Panc1 (cell line): ENCODE data around the gene TNFAIP6. TPM values are rescaled to one million over a fixed set of nuclear protein-coding genes. Genes with fewer than 3 reads are reported as not detected.

Source experiments
- ATAC-seq: fragments of 200-7000 bp; cut with Tn5 transposase; 2 replicates; pipeline ENCODE4 v1.9.1; 2020; ENCODE audit warnings: mild to moderate bottlenecking, moderate library complexity
- BruUV-seq: library from RNA; stranded (reverse); fragments of 400-500 nt; replicated peaks from 2 replicates; lab custom pipeline; 2021; lab: Mats Ljungman, UMichigan
- CTCF ChIA-PET: fragments of 300-600 bp; sonication (Branson Sonifier 250); formaldehyde crosslinking; loops from one replicate; lab custom pipeline; 2022; ENCODE audit warnings: antibody characterized with exemption; lab: Charles Lee
- POLR2A ChIA-PET: fragments of 300-600 bp; sonication (Branson Sonifier 250); formaldehyde crosslinking; loops from one replicate; lab custom pipeline; 2022; ENCODE audit warnings: antibody characterized with exemption; lab: Charles Lee
- DNase-seq: peaks from one replicate; pipeline ENCODE4 v3.0.0-alpha.2; 2010; ENCODE audit warnings: low read depth, low spot score
- H3K27ac ChIP-seq: 2 replicates; pipeline ENCODE4 v1.5.1; 2011; ENCODE audit warnings: mild to moderate bottlenecking, low read length, inconsistent platforms
- H3K27me3 ChIP-seq: fragments of 200-500 bp; sonication (Bioruptor generic); 2 replicates; pipeline ENCODE4 v1.6.0; 2014; ENCODE audit warnings: low read length, inconsistent platforms; ENCODE audit not compliant: control insufficient read depth, insufficient read depth
- H3K36me3 ChIP-seq: fragments of 200-500 bp; sonication (Bioruptor generic); 2 replicates; pipeline ENCODE4 v1.5.1; 2014; ENCODE audit warnings: inconsistent platforms, mild to moderate bottlenecking, low read length, moderate library complexity; ENCODE audit not compliant: control insufficient read depth, insufficient read depth
- H3K4me1 ChIP-seq: 2 replicates; pipeline ENCODE4 v1.5.1; 2011; ENCODE audit warnings: inconsistent platforms, mild to moderate bottlenecking, low read length, moderate library complexity; ENCODE audit not compliant: control insufficient read depth, insufficient read depth
- H3K4me3 ChIP-seq, 2 experiments: 2 replicates each; pipeline ENCODE4 v1.5.1; 2011 to 2012; ENCODE audit warnings: low read depth in 2 of 2, low read length in 2 of 2, mild to moderate bottlenecking in 2 of 2, inconsistent platforms in 1 of 2, moderate library complexity in 1 of 2
- H3K9me3 ChIP-seq: fragments of 200-500 bp; sonication (Bioruptor generic); 2 replicates; pipeline ENCODE4 v1.5.1; 2014; ENCODE audit warnings: low read depth, mild to moderate bottlenecking, inconsistent platforms, low read length, moderate library complexity; ENCODE audit not compliant: control insufficient read depth, insufficient read depth
- CTCF ChIP-seq: fragments of 450-650 bp; IDR thresholded peaks from 2 replicates; pipeline ENCODE4 v1.5.1; 2017; ENCODE audit warnings: mild to moderate bottlenecking
- POLR2AphosphoS5 ChIP-seq: IDR thresholded peaks from 2 replicates; pipeline ENCODE4 v1.6.1; 2012; ENCODE audit warnings: mild to moderate bottlenecking, low read depth, low read length, moderate library complexity
- SIN3A ChIP-seq: IDR thresholded peaks from 2 replicates; pipeline ENCODE4 v1.6.1; 2012; ENCODE audit warnings: low read depth, mild to moderate bottlenecking, low read length, moderate library complexity, borderline replicate concordance; ENCODE audit not compliant: insufficient read depth
- TCF7L2 ChIP-seq: IDR thresholded peaks from 2 replicates; pipeline ENCODE4 v1.6.1; 2011; ENCODE audit warnings: mild to moderate bottlenecking, low read depth, low read length, inconsistent platforms
- in situ Hi-C: cut with HindIII; loops from 2 replicates; pipeline ENCODE4 v1.10.0; 2016; ENCODE audit warnings: low sequenced_read_pairs, low pct_unique_long_range_greater_than_20kb
- intact Hi-C: fragments of 100-400 bp; cut with micrococcal nuclease; formaldehyde crosslinking; loops from one replicate; pipeline ENCODE4 v1.10.0; 2022; ENCODE audit not compliant: unreplicated experiment
- total RNA-seq: library from RNA; stranded (reverse); gene quantifications from one replicate; pipeline ENCODE4 v1.2.1, GENCODE V29; 2021; ENCODE audit not compliant: unreplicated experiment
- TF ChIP-seq, protein P1 (sequence below), 2 experiments: IDR thresholded peaks; 2 replicates each; pipeline ENCODE4 v1.6.1; 2011 to 2012; ENCODE audit warnings: low read depth in 2 of 2, control low read depth in 1 of 2, low read length in 1 of 2, mild to moderate bottlenecking in 1 of 2, moderate library complexity in 1 of 2; ENCODE audit not compliant: insufficient read depth in 1 of 2

Gene TNFAIP6
- total RNA-seq, 1 experiment from 2014 or later = not detected

DNA sequence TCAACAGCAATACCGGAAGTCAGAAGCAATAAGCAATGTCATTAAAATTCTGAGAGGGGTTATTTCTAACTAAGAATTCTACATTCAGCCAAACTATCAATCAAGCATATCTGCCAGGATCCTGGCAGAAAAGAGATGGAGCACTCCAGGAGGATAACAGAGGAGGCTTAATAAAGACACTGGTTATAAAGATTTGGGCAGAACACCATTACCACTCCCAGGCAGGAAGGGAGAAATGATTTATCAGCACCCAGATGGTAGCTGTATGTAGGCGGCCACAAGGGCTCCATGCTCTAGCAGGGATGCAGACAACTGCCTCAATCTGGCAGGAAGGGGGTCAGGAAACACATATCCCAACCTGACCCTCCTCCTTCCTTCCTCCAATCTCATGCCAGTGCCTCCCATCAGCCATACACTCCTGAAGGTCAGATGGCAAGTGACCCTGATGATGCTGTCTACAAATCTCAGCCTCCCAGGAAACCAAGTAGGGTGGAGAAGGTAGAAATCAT, 20.5 kb upstream of the TNFAIP6 start:
- Histone ChIP-seq H3K4me1 (no peaks in the 10 kb centered on the region), H3K9me3 (no peaks in the 10 kb centered on the region), H3K27me3 (no peaks in the 10 kb centered on the region), H3K4me3 (no peak overlapping the region), H3K36me3 (no peaks in the 10 kb centered on the region), H3K27ac (no peak overlapping the region)
- DNase-seq (no peak), ATAC-seq (no peak)
- TF ChIP-seq CTCF = no peak
- TF ChIP-seq, protein P1, sequence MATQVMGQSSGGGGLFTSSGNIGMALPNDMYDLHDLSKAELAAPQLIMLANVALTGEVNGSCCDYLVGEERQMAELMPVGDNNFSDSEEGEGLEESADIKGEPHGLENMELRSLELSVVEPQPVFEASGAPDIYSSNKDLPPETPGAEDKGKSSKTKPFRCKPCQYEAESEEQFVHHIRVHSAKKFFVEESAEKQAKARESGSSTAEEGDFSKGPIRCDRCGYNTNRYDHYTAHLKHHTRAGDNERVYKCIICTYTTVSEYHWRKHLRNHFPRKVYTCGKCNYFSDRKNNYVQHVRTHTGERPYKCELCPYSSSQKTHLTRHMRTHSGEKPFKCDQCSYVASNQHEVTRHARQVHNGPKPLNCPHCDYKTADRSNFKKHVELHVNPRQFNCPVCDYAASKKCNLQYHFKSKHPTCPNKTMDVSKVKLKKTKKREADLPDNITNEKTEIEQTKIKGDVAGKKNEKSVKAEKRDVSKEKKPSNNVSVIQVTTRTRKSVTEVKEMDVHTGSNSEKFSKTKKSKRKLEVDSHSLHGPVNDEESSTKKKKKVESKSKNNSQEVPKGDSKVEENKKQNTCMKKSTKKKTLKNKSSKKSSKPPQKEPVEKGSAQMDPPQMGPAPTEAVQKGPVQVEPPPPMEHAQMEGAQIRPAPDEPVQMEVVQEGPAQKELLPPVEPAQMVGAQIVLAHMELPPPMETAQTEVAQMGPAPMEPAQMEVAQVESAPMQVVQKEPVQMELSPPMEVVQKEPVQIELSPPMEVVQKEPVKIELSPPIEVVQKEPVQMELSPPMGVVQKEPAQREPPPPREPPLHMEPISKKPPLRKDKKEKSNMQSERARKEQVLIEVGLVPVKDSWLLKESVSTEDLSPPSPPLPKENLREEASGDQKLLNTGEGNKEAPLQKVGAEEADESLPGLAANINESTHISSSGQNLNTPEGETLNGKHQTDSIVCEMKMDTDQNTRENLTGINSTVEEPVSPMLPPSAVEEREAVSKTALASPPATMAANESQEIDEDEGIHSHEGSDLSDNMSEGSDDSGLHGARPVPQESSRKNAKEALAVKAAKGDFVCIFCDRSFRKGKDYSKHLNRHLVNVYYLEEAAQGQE (IDR thresholded peaks at IDR 0.05; ENCODE audit: insufficient read depth in 1 of 2, low read depth in 2 of 2, low read length in 1 of 2) = no peak
- no peak for TF ChIP-seq TCF7L2
- TF ChIP-seq SIN3A = no peak
- TF ChIP-seq POLR2AphosphoS5 = no peak
- no TSS peak for BruUV-seq
- in situ Hi-C loops = no loop called here
- POLR2A ChIA-PET = no interaction called here
- intact Hi-C loops = no loop called here
- CTCF ChIA-PET = no interaction called here

DNA sequence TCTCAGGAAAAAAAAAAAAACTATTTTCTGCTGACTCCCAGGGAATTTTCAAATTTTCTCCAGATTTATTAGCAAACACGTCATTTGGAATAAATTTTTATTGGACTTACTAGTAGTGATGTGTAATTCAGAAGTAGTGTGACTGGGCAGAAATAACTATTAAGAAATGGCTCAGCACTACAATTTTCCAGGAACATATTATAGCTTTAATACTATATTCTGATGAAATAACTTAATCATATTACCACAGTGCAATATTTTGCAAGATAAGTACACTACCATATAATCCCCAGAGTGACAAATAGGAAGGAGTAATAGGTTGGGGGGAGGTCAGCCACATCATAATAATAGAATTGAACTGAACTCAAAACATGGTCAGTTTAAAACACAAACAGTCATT, 19.7 kb upstream of the TNFAIP6 start:
- ChIA-PET POLR2A (no interaction called here), CTCF (no interaction called here)
- H3K4me1 ChIP-seq = no peaks in the 10 kb centered on the region
- H3K4me3 ChIP-seq = no peak overlapping the region
- TF ChIP-seq TCF7L2 = no peak
- no peak for TF ChIP-seq SIN3A
- TF ChIP-seq CTCF = no peak
- TF ChIP-seq, protein P1 (IDR thresholded peaks at IDR 0.05; ENCODE audit: insufficient read depth in 1 of 2, low read depth in 2 of 2, low read length in 1 of 2) = no peak
- TF ChIP-seq POLR2AphosphoS5 = no peak
- in situ Hi-C loops (no loop called here), intact Hi-C loops (no loop called here)
- H3K27ac ChIP-seq = no peak overlapping the region
- DNase-seq = no peak
- H3K27me3 ChIP-seq = no peaks in the 10 kb centered on the region
- H3K36me3 ChIP-seq = no peaks in the 10 kb centered on the region
- no TSS peak for BruUV-seq
- no peak for ATAC-seq
- no peaks in the 10 kb centered on the region for H3K9me3 ChIP-seq
